Prostate gland (tissue), 2 donors: Measurements from ENCODE around the gene CCDC124. TPM values are rescaled to one million over a fixed set of nuclear protein-coding genes. Genes with fewer than 3 reads are reported as not detected.

ENCODE experiments used
- DNase-seq: peaks from one replicate; pipeline ENCODE4 v3.0.0-alpha.2; 2019; ENCODE audit warnings: low spot score
- H3K27ac ChIP-seq, 2 donors: fragments of 200-600 bp; sonication (generic); 2 replicates each; pipeline ENCODE4 v1.5.1; 2017 to 2019
- H3K27me3 ChIP-seq: fragments of 200-600 bp; sonication (generic); replicated peaks from 2 replicates; pipeline ENCODE4 v1.5.1; 2019; ENCODE audit not compliant: insufficient read depth
- H3K36me3 ChIP-seq, 2 donors: fragments of 200-600 bp; sonication (generic); 1 replicate in 1 of 2; 2 replicates in 1 of 2; pipeline versions ENCODE4 v1.5.1 to v1.8.1; 2017 to 2019
- H3K4me1 ChIP-seq: fragments of 200-600 bp; sonication (generic); replicated peaks from 2 replicates; pipeline ENCODE4 v1.5.1; 2019
- H3K4me3 ChIP-seq, 2 donors: fragments of 200-600 bp; sonication (generic); 2 replicates each; pipeline ENCODE4 v1.5.1; 2017 to 2019
- H3K9me3 ChIP-seq: fragments of 200-600 bp; sonication (generic); 2 replicates; pipeline ENCODE4 v1.5.1; 2017
- POLR2A ChIP-seq: fragments of 450-650 bp; IDR thresholded peaks from one replicate; pipeline ENCODE4 v1.6.1; 2016; ENCODE audit warnings: antibody characterized with exemption, mild to moderate bottlenecking
- POLR2AphosphoS5 ChIP-seq: sonication (generic); formaldehyde crosslinking; IDR thresholded peaks from one replicate; pipeline ENCODE4 v1.6.1; 2017; ENCODE audit warnings: antibody characterized with exemption
- WGBS: methylation state at CpG from one replicate; pipeline ENCODE4 v1.1.5; 2018; 5-methylcytosine and 5-hydroxymethylcytosine counted together
- intact Hi-C: fragments of 100-400 bp; cut with DNase I; formaldehyde crosslinking; loops from one replicate; pipeline ENCODE4 v1.14.2; 2022
- total RNA-seq, 2 donors: library from RNA; depleted of rRNA; stranded (reverse); fragments of >200 nt; gene quantifications; one replicate each; pipeline ENCODE4 v1.1.0, GENCODE V29; 2016
- TF ChIP-seq, protein P1 (sequence below), 4 experiments: fragments of 200-600 bp in 2 of 4; fragments of 450-650 bp in 2 of 4; sonication (generic) in 2 of 4; IDR thresholded peaks; 1 replicate in 3 of 4; 2 replicates in 1 of 4; pipeline ENCODE4 v1.5.1; 2016 to 2019; ENCODE audit warnings: antibody characterized with exemption in 4 of 4, mild to moderate bottlenecking in 2 of 4, moderate library complexity in 2 of 4

The CCDC124 gene
- total RNA-seq, 2 donors from 2014 or later: 48.7 to 52.2 TPM

DNA sequence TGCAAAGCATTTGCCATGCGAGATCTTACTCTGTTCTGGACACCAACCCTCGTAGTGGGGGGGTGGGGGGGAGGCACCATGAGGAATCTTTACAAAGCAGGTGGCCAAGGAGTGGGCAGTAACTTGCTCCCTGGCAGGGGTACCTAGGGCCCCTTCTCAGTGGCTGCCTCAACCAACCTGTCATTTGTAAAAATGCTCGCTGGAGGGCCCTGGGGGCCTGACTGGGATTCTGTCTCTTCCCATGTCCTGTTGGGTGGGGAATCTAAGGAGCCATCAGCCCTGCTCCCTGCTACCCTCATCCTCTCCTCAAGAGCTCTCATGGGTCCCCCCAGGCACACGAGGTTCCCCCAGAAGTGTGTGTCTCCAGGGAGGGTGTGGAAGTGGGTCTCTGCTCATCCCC is 35.5 kb downstream of the CCDC124 start:
- Histone ChIP-seq H3K27ac (no peak overlapping the region), H3K4me3 (no peak overlapping the region), H3K36me3 (no peaks in the 10 kb centered on the region), H3K9me3 (no peaks in the 10 kb centered on the region), H3K27me3 (peaks cover 8% of the 10 kb centered on the region), H3K4me1 (no peaks in the 10 kb centered on the region)
- 70% methylated on average over 4 of the region's 4 CpGs for WGBS
- no peak for TF ChIP-seq POLR2AphosphoS5
- no peak for TF ChIP-seq POLR2A
- TF ChIP-seq, protein P1, sequence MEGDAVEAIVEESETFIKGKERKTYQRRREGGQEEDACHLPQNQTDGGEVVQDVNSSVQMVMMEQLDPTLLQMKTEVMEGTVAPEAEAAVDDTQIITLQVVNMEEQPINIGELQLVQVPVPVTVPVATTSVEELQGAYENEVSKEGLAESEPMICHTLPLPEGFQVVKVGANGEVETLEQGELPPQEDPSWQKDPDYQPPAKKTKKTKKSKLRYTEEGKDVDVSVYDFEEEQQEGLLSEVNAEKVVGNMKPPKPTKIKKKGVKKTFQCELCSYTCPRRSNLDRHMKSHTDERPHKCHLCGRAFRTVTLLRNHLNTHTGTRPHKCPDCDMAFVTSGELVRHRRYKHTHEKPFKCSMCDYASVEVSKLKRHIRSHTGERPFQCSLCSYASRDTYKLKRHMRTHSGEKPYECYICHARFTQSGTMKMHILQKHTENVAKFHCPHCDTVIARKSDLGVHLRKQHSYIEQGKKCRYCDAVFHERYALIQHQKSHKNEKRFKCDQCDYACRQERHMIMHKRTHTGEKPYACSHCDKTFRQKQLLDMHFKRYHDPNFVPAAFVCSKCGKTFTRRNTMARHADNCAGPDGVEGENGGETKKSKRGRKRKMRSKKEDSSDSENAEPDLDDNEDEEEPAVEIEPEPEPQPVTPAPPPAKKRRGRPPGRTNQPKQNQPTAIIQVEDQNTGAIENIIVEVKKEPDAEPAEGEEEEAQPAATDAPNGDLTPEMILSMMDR (IDR thresholded peaks at IDR 0.05): no peak
- intact Hi-C loops: no loop called here
- no peak for DNase-seq

DNA sequence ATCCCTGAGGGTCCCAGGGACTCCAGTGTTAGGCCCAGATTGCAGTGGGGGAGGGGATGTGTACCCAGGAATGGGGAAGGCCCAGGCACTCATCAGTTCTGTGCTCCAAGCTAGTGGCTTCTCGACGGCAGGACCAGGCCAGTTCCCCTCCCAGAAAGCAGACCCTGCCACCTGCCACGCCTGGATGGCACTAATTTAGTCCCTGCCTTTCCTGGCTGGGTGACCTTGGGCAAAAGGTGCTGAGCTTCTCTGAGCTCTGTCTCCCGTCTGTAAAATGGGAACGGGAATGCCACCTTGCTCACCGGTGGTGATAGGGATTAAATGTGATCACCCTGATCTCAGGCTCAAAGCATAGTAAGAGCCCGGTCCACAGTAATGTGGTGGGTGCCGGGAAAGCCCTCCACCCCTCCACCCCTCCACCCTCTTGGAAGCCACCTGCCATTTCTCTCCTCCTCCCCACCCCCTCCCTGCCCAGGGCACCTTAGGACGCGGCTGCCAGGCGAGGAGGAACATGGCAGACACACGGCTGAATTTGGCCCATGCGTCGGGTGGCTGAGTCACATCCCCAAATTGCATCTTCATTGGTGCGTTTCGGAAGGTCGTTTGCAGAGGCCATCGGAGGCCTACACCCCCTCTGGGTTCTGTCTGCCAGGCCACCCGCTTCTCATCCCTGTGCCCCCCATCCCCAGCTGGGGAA is 36.4 kb downstream of the CCDC124 start:
- H3K4me1 ChIP-seq: no peaks in the 10 kb centered on the region
- H3K4me3 ChIP-seq: no peak overlapping the region
- WGBS: 86% methylated on average over 19 of the region's 19 CpGs
- TF ChIP-seq POLR2AphosphoS5 (no peak), POLR2A (no peak)
- TF ChIP-seq, protein P1 (IDR thresholded peaks at IDR 0.05): no peak
- peaks cover 8% of the 10 kb centered on the region for H3K27me3 ChIP-seq
- no peak for DNase-seq
- H3K27ac ChIP-seq: no peak overlapping the region
- H3K9me3 ChIP-seq: no peaks in the 10 kb centered on the region
- intact Hi-C loops: no loop called here
- H3K36me3 ChIP-seq: no peaks in the 10 kb centered on the region

- H3K9me3 ChIP-seq: no peaks in the 10 kb centered on the region
- H3K4me1 ChIP-seq: no peaks in the 10 kb centered on the region
- WGBS: 73% methylated on average over 1 of the region's 1 CpG
- no peak overlapping the region for H3K27ac ChIP-seq
- TF ChIP-seq POLR2A: no peak
- no peak for TF ChIP-seq POLR2AphosphoS5
- TF ChIP-seq, protein P1 (IDR thresholded peaks at IDR 0.05): no peak
- H3K36me3 ChIP-seq: no peaks in the 10 kb centered on the region
- DNase-seq: no peak
- no peaks in the 10 kb centered on the region for H3K27me3 ChIP-seq
- intact Hi-C loops: no loop called here
- no peak overlapping the region for H3K4me3 ChIP-seq
Observed at GRCh38 chr19:17972230-17972629, 39.4 kb downstream of the CCDC124 start.

DNA sequence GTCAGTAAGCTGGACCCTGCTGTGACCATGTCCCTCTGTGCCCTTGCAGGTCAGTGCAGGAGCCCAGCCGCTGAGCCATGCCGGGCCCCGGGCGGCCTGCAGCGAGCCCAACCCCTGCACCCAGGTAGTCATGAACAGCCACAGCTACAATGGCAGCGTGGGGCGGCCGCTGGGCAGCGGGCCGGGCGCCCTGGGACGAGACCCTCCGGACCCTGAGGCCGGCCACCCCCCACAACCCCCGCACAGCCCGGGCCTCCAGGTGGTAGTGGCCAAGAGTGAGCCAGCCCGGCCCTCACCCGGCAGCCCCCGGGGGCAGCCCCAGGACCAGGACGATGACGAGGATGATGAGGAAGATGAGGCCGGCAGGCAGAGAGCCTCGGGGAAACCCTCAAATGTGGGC is 40.9 kb downstream of the CCDC124 start:
- Histone ChIP-seq H3K36me3 (no peaks in the 10 kb centered on the region), H3K27me3 (no peaks in the 10 kb centered on the region), H3K27ac (no peak overlapping the region), H3K4me1 (no peaks in the 10 kb centered on the region), H3K4me3 (no peak overlapping the region), H3K9me3 (no peaks in the 10 kb centered on the region)
- TF ChIP-seq POLR2A (no peak), POLR2AphosphoS5 (no peak)
- TF ChIP-seq, protein P1 (IDR thresholded peaks at IDR 0.05): no peak
- WGBS: 99% methylated on average over 21 of the region's 23 CpGs
- intact Hi-C loops: no loop called here
- DNase-seq: no peak

DNA sequence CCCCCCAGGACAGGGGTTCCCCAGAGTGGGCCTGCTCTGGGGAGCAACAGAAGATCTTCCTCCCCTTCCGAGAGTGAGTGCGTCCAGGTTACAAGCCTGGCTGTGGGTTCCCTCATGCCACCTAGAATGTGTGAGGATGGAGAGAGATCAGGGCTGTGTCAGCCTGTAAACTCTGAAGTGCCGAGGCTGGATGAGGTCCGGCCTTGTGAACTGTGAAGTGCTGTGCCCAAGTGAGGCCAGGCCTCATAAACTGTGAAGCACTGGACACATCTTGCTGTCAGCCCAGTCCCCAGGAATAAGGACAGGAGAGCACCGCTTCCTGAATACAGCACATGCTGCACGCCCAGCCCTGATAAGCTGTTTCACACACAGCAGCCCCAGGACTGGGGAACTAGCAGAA is 41.7 kb downstream of the CCDC124 start:
- H3K9me3 ChIP-seq: no peaks in the 10 kb centered on the region
- intact Hi-C loops: no loop called here
- DNase-seq: no peak
- no peaks in the 10 kb centered on the region for H3K4me1 ChIP-seq
- no peak overlapping the region for H3K4me3 ChIP-seq
- H3K36me3 ChIP-seq: no peaks in the 10 kb centered on the region
- no peaks in the 10 kb centered on the region for H3K27me3 ChIP-seq
- TF ChIP-seq POLR2A (no peak), POLR2AphosphoS5 (no peak)
- TF ChIP-seq, protein P1 (IDR thresholded peaks at IDR 0.05): no peak
- WGBS: 81% methylated on average over 6 of the region's 6 CpGs
- H3K27ac ChIP-seq: no peak overlapping the region
